Activated CD8-positive, alpha-beta memory T cell treated with anti-CD3 and anti-CD28 coated beads for 48 hours (primary cell): Measurements from ENCODE around the gene EXTL1.
"Not testable (repeated sequence)": the region's sequence is repeated elsewhere in the genome, so short reads cannot be mapped to it uniquely, and the experiment has no call there.

ENCODE experiments used
- DNase-seq, 3 experiments: peaks; one replicate each; pipeline ENCODE4 v3.0.0-alpha.2; 2020; ENCODE audit warnings: low read depth in 2 of 3, low spot score in 2 of 3

The EXTL1 gene, protein sequence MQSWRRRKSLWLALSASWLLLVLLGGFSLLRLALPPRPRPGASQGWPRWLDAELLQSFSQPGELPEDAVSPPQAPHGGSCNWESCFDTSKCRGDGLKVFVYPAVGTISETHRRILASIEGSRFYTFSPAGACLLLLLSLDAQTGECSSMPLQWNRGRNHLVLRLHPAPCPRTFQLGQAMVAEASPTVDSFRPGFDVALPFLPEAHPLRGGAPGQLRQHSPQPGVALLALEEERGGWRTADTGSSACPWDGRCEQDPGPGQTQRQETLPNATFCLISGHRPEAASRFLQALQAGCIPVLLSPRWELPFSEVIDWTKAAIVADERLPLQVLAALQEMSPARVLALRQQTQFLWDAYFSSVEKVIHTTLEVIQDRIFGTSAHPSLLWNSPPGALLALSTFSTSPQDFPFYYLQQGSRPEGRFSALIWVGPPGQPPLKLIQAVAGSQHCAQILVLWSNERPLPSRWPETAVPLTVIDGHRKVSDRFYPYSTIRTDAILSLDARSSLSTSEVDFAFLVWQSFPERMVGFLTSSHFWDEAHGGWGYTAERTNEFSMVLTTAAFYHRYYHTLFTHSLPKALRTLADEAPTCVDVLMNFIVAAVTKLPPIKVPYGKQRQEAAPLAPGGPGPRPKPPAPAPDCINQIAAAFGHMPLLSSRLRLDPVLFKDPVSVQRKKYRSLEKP

DNA sequence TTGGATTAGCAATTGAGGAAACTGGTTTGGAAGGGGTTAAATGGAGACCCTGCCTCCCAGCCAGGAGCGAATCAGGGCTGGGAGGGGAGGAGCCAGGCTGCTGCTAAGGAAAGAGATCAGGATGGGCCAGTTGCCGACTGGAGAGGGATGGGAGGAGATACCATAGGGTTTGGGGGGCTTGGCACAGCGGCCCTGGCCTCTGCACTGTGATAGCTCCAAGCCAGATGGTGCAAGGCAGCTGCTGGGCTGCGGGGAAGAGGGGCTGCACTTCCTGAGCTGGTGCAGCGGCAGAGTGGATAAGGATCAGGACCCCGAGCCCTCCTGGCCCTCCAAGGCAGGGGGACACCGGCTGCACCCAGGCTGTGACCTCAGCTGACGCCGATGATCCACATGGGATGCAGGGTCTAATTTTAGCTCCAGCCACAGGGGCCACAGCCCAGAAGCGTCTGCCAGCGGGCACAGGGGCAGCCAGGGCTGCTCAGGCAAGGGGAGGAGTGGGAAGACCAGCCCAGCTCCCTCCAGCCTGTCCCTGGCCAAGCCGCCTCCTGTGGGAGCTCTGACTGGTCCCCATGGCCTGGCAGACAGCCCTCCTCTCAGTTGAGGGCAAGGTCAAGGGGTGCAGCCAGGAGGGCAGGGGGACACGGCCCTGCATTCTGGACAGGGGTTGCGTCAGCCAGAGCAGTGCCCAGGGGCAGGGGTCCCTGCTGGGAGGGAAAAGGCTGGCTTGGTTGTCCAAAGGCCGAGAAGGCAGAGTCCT, at the start of gene EXTL1:
TSS of gene EXTL1 (plus strand) at position 129 of the 757 bp plus-strand sequence. CDS start 872 bp downstream, outside the sequence.
- DNase-seq: no peak

GRCh38 chr1:25971811-25972180, 49.8 kb upstream of the EXTL1 start:
- no peak for DNase-seq

DNA sequence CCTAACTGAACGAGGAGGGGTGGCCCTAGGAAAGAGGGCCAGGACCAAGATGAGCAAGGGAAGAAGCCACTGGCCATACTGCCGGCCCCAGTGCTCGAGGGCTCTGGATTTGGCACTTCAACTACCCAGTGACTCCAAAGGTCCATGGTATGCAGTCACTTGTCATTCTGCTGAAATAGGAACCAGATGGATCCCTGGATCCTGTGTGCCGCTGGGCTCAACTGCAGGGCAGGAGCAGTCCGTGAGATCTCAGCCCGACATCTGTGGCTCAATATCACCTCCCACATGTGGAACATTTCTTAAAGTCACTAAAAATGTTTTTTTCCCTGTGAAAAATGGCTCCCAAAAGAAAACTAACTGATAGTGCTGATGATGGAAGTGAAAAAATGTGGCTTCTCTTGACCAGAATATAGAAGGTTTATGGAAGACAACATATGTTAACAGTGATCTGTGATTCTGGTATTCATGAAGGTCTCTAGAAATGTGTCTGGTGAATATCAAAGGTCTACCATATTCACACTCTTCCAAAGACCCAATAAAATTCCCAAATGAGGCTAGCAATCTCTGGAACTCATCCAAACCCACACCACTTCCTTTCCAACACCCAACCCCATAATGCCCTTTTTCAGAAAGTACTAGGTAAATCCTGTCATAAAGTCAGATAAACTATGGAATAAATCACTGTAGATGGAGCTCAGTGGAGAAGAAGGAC, 47.8 kb upstream of the EXTL1 start:
- DNase-seq: no peak

GRCh38 chr1:25977801-25978200, 43.8 kb upstream of the EXTL1 start:
- no peak for DNase-seq

DNA sequence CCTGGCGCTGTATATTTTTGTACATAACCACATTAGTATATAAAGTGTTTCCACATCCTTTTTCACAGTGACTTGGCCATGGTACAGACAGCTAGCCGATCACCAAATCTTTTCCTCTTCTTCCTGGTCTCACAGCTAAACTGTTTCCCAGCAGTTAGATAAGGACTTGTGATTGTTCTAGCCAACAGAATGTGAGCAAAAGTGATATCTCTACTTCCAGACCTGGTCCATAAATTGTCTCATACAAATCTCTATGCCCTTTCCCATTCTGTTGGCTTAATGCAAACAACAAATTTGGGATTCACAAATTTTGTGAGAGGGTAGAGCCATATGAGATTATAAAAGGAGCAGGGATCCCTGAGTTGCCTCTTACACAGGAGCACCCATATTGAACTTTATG, 43.2 kb upstream of the EXTL1 start:
- DNase-seq: no peak

GRCh38 chr1:25979210-25979609, 42.4 kb upstream of the EXTL1 start:
- DNase-seq: no peak

- DNase-seq: no peak
Observed at GRCh38 chr1:25985171-25985570, 36.4 kb upstream of the EXTL1 start.

DNA sequence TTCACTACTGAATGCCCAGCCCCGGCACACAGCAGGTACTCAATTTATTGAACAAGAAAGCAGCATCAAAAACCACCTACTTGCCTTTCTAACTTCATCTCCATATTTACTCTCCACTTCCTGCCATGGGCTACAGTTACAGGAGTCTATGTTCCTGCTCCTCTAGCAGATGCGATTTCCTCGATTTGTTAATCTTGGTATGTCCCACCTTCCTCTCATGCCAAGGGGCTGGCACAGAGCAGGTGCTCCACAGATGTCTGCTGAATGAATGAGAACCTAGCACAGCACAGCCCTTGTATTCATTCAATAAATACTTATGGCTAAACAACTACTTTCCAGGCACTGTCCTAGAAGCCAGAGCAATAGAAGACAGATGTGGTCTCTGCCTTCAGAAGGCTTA, 35.9 kb upstream of the EXTL1 start:
- DNase-seq: no peak

DNA sequence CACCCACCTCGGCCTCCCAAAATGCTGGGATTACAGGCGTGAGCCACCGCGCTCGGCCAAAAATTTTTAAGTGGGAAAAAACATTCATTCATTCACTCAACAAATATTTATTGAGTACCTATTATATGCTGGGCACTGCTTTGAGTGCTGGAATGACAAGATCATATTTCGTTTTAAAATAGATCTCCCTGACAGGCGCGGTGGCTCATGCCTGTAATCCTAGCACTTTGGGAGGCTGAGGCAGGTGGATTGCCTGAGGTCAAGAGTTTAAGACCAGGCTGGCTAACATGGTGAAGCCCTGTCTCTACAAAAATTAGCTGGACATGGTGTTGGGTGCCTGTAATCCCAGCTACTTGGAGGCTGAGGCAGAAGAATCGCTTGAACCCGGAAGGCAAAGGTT, 34.8 kb upstream of the EXTL1 start:
- not testable (repeated sequence) for DNase-seq

DNA sequence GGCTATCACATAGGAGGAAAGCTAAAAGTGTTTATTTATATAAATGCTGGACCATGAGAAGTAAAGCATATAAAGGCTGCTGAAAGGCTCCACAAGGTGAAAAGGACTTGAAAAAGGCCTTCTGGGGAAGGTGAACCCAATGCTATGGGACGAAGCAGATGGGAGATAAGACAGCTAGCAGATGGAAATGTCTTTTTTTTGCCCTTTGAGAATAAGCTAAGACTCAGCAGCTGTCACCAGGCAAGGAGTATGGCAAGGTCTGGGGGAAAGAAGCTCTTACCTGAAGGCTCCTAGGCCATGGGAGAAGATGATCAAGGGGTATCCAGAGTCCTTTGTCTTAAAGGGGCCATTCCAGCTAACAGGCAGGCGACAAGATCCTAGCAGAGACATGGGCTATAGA, 33.6 kb upstream of the EXTL1 start:
- no peak for DNase-seq

- DNase-seq: no peak
Observed at GRCh38 chr1:25989440-25990234, 31.9 kb upstream of the EXTL1 start.

DNA sequence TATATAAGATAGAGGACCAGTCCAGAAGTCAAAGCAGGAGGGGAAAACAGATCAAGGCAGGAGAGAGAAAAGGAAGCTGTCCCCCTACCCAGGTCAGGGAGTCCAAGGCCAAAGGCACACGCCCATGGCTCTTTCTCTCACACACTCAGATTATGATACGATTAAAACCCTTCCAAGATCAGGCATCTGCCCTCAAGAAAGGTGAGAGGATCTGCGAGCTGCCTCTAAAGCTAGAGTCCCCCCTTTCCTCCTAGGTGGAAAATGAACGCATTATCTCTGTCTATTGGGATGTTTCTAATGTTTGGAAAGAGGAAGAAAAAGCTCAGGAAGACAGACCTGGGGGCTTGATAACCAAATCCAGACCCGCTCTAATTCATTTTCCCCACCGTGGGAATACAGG, 31.3 kb upstream of the EXTL1 start:
- no peak for DNase-seq

GRCh38 chr1:25990702-25991395, 30.7 kb upstream of the EXTL1 start:
- DNase-seq: no peak

DNA sequence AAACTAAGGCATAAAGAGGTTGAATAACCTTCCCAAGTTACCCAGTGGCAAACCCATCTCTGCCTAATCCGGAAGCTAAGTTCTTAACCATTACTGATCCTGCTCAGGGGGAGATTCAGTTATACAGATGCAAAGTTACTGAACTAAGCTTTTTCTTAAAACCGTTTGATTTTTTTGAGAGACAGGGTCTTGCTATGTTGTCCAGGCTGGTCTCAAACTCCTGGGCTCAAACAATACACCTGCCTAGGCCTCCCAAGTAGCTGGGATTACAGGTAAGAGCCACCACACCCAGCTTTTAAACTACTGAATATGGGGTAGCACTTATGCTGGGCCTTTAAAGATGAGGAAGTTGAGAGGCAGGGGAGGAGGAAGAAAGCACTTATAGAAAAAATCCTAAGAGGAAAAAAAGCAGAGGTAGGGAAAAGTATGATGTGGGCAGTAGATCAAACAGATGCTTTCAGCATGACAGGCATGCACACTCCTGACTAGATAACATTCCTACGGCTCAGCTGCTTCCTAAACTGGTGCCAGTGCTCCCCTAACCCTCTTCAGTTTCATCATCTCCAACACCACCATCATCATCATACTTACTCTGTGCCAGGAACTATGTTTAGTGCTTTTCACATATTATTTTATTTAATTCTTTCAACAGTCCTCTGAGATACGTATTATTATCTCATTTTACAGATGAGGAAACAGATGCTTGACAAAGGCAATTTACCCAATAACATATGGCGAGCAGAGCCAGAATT, 29.5 kb upstream of the EXTL1 start:
- no peak for DNase-seq

DNA sequence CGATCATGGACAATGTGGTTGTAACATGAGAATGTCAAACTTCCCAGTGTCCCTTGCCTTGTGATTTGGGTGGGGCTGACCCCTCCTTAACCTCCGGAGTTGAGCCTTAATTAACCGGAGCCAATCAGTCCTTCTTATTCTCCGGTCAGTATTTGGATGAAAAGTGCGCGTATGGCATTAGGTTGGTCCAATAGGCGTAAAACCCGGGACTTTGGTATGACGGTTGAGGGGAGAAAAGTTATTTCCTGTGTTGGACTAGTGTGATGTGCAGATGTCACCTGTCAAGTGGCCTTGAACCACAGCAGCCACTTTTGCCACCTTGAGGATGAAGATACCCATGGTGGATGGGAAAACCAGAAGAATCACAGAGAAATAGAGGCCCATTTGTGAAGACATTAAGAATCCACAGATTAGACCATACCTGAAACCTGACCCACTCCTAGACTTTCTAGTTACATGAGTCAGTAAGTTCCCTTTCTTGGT, 28.8 kb upstream of the EXTL1 start:
- no peak for DNase-seq

DNA sequence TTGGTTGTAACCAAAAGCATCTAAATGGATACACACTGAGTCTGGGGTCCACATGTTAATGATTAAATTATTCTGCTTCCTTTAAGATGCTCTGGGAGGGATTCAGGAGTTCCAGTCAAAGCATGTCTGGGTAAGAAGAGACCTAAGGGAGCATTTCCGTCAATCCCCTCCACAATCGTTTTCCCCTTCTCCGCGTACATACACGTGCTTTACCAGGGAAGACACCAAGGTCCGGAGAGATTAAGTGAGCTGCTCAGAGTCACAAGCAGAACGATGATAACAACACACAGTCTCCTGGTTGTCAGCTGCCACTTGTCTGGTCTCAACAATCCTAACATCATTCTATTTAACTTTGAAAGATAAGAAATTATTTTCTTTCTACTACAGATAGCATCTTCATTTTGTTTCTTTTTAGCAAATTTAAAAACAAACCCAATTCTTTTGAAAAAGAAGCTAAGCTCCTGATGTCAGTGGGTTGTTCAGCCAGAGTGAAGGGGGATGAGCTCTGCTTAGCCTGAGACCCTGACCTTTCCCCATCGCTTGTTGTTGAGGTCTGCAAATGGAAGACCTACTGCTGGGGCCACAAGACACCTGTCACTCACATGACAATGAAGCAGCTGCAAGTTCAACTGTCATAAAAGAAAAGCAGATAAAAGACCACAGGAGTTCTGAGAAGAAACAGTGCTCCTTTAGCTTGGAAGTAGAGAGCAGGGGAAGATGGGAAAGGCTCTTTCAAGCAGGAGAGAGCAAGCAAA, 28.2 kb upstream of the EXTL1 start:
- no peak for DNase-seq

- DNase-seq: no peak
Observed at GRCh38 chr1:25994402-25995150, 27.0 kb upstream of the EXTL1 start.
